Measurements from ENCODE around the gene KDM4B. TPM values are rescaled to one million over a fixed set of nuclear protein-coding genes. Genes with fewer than 3 reads are reported as not detected.

KDM4B gene
- total and polyA plus RNA-seq, 7 donors = 9.3 to 45.9 (median 29.5) TPM

GRCh38 chr19:4980838-4981680, 12.1 kb downstream of the KDM4B start:
- H3K27ac ChIP-seq = no peak overlapping the region
- intact Hi-C loops (cut with DNase I) = no loop called here
- no peak for ATAC-seq
- H3K9me3 ChIP-seq = no peaks in the 10 kb centered on the region
- peaks cover 85% of the 10 kb centered on the region for H3K4me1 ChIP-seq
- peak in 1 of 2 donors; percentile 50 for DNase-seq
- no peaks in the 10 kb centered on the region for H3K36me3 ChIP-seq (ENCODE audit: insufficient read depth in 1 of 2, low read depth in 1 of 2)
- no peak for TF ChIP-seq CTCF (IDR thresholded peaks at IDR 0.05)
- H3K4me3 ChIP-seq = no peak overlapping the region
- 80 to 85% (median 80%) methylated on average over 21 to 27 of the region's 27 CpGs for WGBS, 3 donors
- H3K27me3 ChIP-seq (ENCODE audit: insufficient read depth in 3 of 3, low read length in 2 of 3) = no peaks in the 10 kb centered on the region

- H3K4me1 ChIP-seq = peaks cover 85% of the 10 kb centered on the region
- DNase-seq = no peak
- no peaks in the 10 kb centered on the region for H3K9me3 ChIP-seq
- no peak for TF ChIP-seq CTCF (IDR thresholded peaks at IDR 0.05)
- ATAC-seq = no peak
- H3K36me3 ChIP-seq (ENCODE audit: insufficient read depth in 1 of 2, low read depth in 1 of 2) = no peaks in the 10 kb centered on the region
- H3K4me3 ChIP-seq = no peak overlapping the region
- H3K27me3 ChIP-seq (ENCODE audit: insufficient read depth in 3 of 3, low read length in 2 of 3) = no peaks in the 10 kb centered on the region
- H3K27ac ChIP-seq = no peak overlapping the region
- intact Hi-C loops (cut with DNase I) = no loop called here
- 77 to 78% (median 78%) methylated on average over 3 of the region's 3 CpGs for WGBS, 3 donors
These were observed 12.7 kb downstream of the KDM4B start for GRCh38 chr19:4981681-4981958.

- intact Hi-C loops (cut with DNase I) = no loop called here
- Histone ChIP-seq H3K4me1 (peaks cover 85% of the 10 kb centered on the region), H3K27ac (peak overlapping the region; percentile 9), H3K36me3 (ENCODE audit: insufficient read depth in 1 of 2, low read depth in 1 of 2) (no peaks in the 10 kb centered on the region), H3K27me3 (ENCODE audit: insufficient read depth in 3 of 3, low read length in 2 of 3) (no peaks in the 10 kb centered on the region), H3K9me3 (no peaks in the 10 kb centered on the region), H3K4me3 (no peak overlapping the region)
- 63 to 76% (median 66%) methylated on average over 23 of the region's 23 CpGs for WGBS, 3 donors
- peak in 1 of 2 donors; percentile 42 for DNase-seq
- no peak for ATAC-seq
- no peak for TF ChIP-seq CTCF (IDR thresholded peaks at IDR 0.05)
These were observed 14.6 kb downstream of the KDM4B start for GRCh38 chr19:4983346-4984105.

GRCh38 chr19:4984106-4984380, 15.1 kb downstream of the KDM4B start:
- H3K27ac ChIP-seq = peak overlapping the region; percentile 9
- DNase-seq = peak in 1 of 2 donors; percentile 42
- no peaks in the 10 kb centered on the region for H3K27me3 ChIP-seq (ENCODE audit: insufficient read depth in 3 of 3, low read length in 2 of 3)
- H3K4me3 ChIP-seq = no peak overlapping the region
- no peaks in the 10 kb centered on the region for H3K36me3 ChIP-seq (ENCODE audit: insufficient read depth in 1 of 2, low read depth in 1 of 2)
- ATAC-seq = no peak
- no peaks in the 10 kb centered on the region for H3K9me3 ChIP-seq
- 45 to 77% (median 66%) methylated on average over 7 of the region's 7 CpGs for WGBS, 3 donors
- intact Hi-C loops (cut with DNase I) = no loop called here
- H3K4me1 ChIP-seq = peaks cover 84% of the 10 kb centered on the region
- TF ChIP-seq CTCF (IDR thresholded peaks at IDR 0.05) = no peak

All from psoas muscle (tissue), 8 donors.